Stimulated activated CD8-positive, alpha-beta memory T cell treated with anti-CD3 and anti-CD28 coated beads, Interleukin-4, amount 100 ng/mL, for 1 hour (primary cell): Measurements from ENCODE around the gene CFAP45.

Experiments
- DNase-seq, 2 donors: peaks; one replicate each; pipeline ENCODE4 v3.0.0-alpha.2; 2020; ENCODE audit warnings: low read depth in 2 of 2, low spot score in 1 of 2

CFAP45 gene

DNA sequence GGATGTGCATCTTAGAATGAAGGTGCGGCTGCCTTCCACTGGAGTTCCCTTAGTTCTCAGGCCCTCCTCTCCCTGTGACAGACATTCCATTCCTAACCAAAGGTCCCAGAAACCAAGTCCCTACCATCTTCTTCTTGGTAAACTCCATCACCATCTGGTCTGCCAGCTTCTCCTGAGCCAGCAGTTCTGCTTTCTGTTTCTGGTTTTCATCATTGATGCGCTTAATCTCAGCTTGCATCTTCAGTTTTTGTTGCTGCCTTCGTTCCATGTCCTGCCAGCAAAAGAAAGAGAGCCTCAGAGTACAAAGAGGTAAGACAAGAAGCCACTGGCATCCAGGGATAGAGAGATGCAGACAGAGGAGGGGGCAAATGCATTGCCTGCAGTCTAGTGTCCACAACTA lies 19.5 kb downstream of the CFAP45 start:
- no peak for DNase-seq

GRCh38 chr1:159879977-159880376 lies 20.0 kb downstream of the CFAP45 start:
- no peak for DNase-seq

DNA sequence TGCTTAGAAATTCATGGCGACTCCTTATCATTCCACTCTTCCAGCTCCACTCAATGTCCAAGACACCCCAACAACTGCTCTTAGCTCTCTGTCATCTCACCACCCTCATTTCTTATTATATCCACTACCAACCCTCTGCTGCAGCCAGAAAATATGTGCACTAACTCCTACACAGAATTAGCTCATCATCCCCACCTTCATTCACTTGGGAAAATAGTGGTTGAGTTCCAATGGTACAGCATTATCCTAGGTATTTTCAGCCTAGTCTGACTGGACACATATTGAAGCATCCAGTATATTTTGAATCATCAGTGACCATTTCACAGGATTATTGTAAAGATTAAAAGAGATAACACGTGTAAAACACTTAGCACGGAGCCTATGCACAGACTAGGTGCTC lies 20.8 kb downstream of the CFAP45 start:
- DNase-seq = no peak

DNA sequence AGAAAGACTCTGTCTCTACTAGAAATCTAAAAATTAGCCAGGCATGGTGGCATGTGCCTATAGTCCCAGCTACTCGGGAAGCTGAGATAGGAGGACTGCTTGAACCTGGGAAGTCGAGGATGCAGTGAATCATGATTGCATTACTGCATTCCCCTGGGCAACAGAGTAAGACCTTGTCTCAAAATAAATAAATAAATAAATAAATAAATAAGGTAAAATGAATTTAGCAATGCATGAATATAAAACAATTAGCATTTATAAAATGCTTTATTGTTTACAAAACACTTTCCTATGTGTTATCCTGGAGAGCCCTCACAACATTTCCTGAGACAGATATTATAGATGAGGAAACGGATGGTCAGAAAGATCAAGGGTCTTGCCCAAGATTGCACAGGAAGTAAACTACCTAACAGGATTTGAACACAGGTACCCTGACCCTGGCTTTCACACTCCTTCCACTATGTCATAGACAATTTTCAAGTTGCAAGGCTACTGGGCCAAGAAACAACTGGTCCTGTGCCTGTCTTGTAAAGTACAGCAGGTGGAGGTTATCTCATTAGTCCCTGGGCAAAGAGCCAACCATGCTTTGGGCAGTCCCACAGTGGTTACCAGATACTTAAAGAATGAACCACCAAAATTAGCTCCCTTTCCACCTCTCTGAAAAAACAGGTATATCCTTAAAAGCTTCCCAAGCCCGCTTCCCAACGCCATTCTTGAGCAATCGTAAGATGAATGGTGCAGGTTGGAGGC lies 22.1 kb downstream of the CFAP45 start:
- DNase-seq = no peak

- DNase-seq = no peak
These were observed 26.3 kb downstream of the CFAP45 start for GRCh38 chr1:159873530-159874143.

GRCh38 chr1:159872891-159873290 lies 27.1 kb downstream of the CFAP45 start:
- DNase-seq = no peak

GRCh38 chr1:159870704-159871103 lies 29.3 kb downstream of the CFAP45 start:
- DNase-seq = no peak

GRCh38 chr1:159869607-159870006 lies 30.4 kb downstream of the CFAP45 start:
- DNase-seq = no peak

- DNase-seq = no peak
These were observed 30.8 kb downstream of the CFAP45 start for GRCh38 chr1:159869173-159869572.

- no peak for DNase-seq
These were observed 31.2 kb downstream of the CFAP45 start for GRCh38 chr1:159868766-159869165.

- no peak for DNase-seq
These were observed 32.3 kb downstream of the CFAP45 start for GRCh38 chr1:159867664-159868026.

- no peak for DNase-seq
These were observed 32.9 kb downstream of the CFAP45 start for GRCh38 chr1:159866905-159867663.

DNA sequence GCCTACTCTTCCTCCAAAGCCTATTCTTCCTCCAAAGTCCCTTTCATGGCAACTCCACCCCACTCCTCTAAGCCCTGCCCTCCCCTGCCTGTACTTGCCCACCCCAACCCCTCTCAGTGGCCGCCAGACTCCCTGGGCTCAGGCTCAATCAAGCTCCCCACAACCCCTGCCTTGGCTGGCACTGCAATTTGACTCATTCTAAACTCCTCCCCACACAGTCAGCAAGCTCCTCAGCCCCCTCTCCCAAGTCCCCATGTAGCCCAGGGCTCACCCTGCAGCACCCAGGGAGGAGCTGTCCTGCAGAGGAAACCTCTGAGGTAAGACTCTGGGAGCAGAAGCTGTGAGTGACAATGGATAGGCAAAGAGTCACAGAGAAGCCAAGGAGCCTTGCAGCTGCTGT lies 33.9 kb downstream of the CFAP45 start:
- DNase-seq = no peak

GRCh38 chr1:159864262-159864661 lies 35.7 kb downstream of the CFAP45 start:
- no peak for DNase-seq

DNA sequence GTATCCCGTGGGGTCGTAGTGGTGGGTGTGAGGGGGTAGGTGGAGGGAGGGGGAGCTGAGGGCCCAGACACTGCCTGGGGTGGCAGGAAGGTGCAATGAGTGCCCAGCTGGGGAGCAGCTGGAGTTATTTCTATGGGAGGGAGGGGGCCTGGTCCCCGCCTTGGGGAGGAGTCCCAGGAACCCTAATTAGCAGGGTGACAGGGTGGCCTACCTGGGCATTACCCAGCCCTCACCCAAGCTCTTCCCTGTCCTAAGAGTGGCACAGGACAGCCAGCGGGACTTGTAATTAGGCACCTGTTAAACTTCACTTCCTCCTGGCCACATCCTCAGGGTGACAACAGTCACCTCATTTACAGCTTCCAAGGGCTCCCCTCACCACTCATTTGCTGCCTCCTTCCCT lies 37.4 kb downstream of the CFAP45 start, which contains the start of gene VSIG8:
Gene VSIG8, minus strand, starts transcription at position 101 of the 400 bp plus-strand sequence. CDS start 136 bp downstream, outside the sequence.
- DNase-seq = no peak

- no peak for DNase-seq
These were observed 37.9 kb downstream of the CFAP45 start for GRCh38 chr1:159862031-159862430.

DNA sequence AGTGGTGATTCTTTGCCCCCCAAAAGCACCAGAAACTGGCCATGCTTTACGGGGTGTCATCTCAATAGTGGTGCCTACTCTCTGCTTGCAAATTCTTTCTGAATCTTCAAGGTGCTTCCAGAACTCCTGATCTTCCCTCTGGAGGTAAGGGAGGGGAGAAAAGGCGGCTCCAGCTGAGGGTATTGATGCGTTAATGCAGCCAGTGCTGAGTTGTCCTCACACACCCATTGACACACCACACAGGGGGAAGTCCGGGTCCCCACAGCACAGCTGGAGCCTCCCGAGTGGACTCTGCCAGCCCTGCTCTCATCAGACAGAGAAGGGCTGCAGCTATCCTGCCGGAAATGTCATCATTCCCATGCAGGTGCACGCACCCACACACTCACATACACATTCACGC lies 38.7 kb downstream of the CFAP45 start:
- no peak for DNase-seq

DNA sequence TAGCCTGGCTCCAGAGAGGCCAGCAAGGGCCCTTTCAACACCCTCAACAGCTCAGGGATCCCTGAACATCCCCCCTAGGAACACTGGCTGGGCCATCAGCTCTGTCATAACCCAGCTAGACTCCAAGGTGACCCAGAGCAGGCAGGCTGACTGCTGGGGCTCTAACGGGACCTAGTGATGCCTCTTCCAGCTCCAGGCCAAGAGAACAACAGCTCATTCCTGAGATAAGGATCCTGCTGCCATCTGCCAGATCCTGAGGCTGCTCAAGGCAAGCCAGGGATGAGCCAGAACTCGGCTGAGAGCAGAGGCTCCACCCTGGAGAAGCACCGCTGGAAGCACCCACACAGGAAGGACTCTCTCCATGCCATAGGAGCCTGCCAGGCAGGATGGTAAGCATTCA lies 39.5 kb downstream of the CFAP45 start:
- no peak for DNase-seq

GRCh38 chr1:159859767-159860322 lies 40.1 kb downstream of the CFAP45 start:
- DNase-seq = no peak

GRCh38 chr1:159857889-159858288 lies 42.1 kb downstream of the CFAP45 start:
- no peak for DNase-seq

- no peak for DNase-seq
These were observed 43.4 kb downstream of the CFAP45 start for GRCh38 chr1:159856576-159856975.

GRCh38 chr1:159855709-159856108 lies 44.3 kb downstream of the CFAP45 start:
- DNase-seq = no peak
